ENCODE results near the gene WDR73. TPM values are rescaled to one million over a fixed set of nuclear protein-coding genes. Genes with fewer than 3 reads are reported as not detected.

WDR73 gene
- total RNA-seq, 1 donor from 2014 or later, result 53.2 TPM

DNA sequence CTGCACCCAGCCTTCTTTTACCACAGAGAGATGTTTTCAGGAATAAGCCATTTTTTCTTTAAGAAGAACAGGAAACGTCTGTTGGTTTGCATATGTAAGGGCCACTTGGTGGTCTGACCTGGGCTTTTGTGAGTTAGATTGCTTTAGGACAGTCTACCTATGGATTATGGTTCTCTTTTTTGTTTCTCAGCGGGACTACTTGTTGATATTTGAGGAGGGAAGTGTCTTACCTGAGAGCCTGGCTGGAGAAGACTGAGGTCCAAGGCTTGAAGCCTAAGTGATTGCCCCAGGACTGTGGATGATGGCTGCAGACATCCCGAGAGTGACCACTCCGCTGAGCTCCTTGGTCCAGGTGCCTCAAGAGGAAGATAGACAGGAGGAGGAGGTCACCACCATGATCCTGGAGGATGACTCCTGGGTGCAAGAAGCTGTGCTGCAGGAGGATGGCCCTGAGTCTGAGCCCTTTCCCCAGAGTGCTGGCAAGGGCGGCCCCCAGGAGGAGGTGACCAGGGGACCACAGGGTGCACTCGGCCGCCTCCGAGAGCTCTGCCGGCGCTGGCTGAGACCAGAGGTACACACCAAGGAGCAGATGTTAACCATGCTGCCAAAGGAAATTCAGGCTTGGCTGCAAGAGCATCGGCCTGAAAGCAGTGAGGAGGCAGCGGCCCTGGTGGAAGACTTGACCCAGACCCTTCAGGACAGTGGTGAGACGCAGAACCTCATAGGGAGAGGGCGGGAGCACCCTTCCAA is 50.3 kb downstream of the WDR73 start:
- Mint-ChIP-seq H3K4me1 (peaks cover 39% of the 10 kb centered on the region), H3K9me3 (no peaks in the 10 kb centered on the region), H3K36me3 (ENCODE audit: low read depth) (peaks cover 14% of the 10 kb centered on the region), H3K4me3 (peak overlapping the region; percentile 51), H3K27me3 (ENCODE audit: low read depth) (no peaks in the 10 kb centered on the region), H3K27ac (ENCODE audit: unreplicated experiment) (peak overlapping the region; percentile 57)
- TF ChIP-seq, protein P1, sequence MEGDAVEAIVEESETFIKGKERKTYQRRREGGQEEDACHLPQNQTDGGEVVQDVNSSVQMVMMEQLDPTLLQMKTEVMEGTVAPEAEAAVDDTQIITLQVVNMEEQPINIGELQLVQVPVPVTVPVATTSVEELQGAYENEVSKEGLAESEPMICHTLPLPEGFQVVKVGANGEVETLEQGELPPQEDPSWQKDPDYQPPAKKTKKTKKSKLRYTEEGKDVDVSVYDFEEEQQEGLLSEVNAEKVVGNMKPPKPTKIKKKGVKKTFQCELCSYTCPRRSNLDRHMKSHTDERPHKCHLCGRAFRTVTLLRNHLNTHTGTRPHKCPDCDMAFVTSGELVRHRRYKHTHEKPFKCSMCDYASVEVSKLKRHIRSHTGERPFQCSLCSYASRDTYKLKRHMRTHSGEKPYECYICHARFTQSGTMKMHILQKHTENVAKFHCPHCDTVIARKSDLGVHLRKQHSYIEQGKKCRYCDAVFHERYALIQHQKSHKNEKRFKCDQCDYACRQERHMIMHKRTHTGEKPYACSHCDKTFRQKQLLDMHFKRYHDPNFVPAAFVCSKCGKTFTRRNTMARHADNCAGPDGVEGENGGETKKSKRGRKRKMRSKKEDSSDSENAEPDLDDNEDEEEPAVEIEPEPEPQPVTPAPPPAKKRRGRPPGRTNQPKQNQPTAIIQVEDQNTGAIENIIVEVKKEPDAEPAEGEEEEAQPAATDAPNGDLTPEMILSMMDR (conservative IDR thresholded peaks at IDR 0.05), result no peak
- no peak for DNase-seq (ENCODE audit: low read depth, low spot score)

DNA sequence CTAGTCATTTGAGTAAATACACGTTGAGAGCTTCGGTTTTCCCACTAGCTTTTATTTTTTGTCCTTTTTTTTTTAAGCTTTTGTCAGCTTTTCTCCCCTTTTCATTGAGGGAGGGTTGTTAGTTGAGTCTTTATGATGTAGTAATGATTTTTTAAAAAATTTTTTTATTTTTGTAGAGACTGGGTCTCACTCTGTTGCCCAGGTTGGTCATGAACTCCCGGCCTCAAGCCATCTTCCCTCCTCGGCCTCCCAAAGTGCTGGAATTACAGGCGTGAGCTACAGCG is 52.6 kb downstream of the WDR73 start:
- no peak for DNase-seq (ENCODE audit: low read depth, low spot score)
- Mint-ChIP-seq H3K36me3 (ENCODE audit: low read depth) (peaks cover 10% of the 10 kb centered on the region), H3K9me3 (no peaks in the 10 kb centered on the region), H3K4me3 (peak overlapping the region; percentile 93), H3K27ac (ENCODE audit: unreplicated experiment) (no peak overlapping the region), H3K4me1 (peaks cover 52% of the 10 kb centered on the region), H3K27me3 (ENCODE audit: low read depth) (peaks cover 7% of the 10 kb centered on the region)
- TF ChIP-seq, protein P1 (conservative IDR thresholded peaks at IDR 0.05), result no peak

DNA sequence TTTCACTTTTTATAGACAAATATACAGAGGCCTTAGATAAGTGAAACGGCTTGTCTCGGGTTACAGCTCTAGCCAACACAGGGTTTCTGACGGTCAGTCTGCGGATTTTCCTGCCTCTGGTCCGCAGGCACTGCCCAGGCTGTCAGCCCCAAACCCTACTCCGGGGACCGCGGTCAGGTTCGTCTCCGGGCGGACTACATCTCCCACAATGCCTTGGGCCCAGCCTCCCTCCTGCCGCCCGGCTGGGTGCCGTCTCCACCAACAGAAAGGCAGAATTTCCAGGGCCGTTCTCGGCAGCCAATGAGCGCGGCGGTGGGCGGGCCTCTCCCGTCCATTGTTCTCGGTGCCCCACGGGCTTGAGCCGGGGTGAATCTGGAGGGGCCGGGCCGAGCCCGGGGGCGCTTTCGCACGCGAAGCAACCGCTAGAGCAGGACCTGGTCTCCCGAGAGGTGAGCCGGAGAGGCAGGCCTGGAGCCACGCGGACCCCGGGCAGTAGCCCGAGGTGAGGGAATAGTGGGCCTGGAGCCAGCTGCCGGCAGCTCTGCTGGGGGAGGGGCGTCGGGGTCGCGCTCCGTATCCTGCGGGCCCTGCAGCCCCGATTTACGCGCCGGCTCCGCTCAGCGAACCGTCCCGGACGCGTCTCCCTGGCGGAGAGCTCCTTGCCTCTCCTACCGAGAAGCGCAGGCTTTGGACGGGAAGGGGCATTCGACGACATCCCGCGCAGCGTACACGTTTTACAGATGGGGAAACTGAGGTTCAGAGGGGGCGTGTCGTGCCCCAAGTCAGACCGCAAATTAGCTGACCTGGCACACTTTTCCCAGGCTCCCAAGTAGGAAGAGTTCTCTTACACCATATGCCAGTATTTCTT is 53.2 kb downstream of the WDR73 start, which contains the start of gene ZSCAN2:
TSS of gene ZSCAN2 (plus strand) at position 323 of the 868 bp plus-strand sequence. CDS start 2,919 bp downstream, outside the sequence.
- peak; percentile 97 for DNase-seq (ENCODE audit: low read depth, low spot score)
- Mint-ChIP-seq H3K9me3 (no peaks in the 10 kb centered on the region), H3K4me1 (peaks cover 52% of the 10 kb centered on the region), H3K4me3 (peak within 1 kb of the TSS; percentile 93), H3K27ac (ENCODE audit: unreplicated experiment) (peak within 1 kb of the TSS; percentile 93), H3K27me3 (ENCODE audit: low read depth) (peaks cover 7% of the 10 kb centered on the region), H3K36me3 (ENCODE audit: low read depth) (peaks cover 10% of the 10 kb centered on the region)
- TF ChIP-seq, protein P1 (conservative IDR thresholded peaks at IDR 0.05), result no peak

DNA sequence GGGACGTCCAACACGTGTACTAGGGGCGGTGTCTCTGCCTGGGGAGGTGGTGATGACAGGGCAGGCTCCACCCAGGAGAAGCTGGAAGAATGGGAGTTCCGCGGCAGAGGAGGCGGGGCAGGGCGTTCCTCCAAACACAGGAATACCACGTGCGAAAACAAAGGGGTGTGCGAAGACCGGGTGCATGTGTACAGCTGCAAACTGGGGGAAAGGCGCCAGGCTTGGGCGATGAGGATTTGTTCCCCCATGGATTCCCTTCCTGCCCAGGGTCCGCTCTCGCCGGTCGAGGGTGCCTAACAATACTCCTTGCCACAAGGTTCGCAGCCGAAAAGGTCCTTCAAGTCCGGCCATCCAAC is 53.8 kb downstream of the WDR73 start:
- H3K4me1 Mint-ChIP-seq, result peaks cover 51% of the 10 kb centered on the region
- H3K27me3 Mint-ChIP-seq (ENCODE audit: low read depth), result peaks cover 7% of the 10 kb centered on the region
- peak; percentile 56 for DNase-seq (ENCODE audit: low read depth, low spot score)
- H3K27ac Mint-ChIP-seq (ENCODE audit: unreplicated experiment), result peak overlapping the region; percentile 93
- H3K4me3 Mint-ChIP-seq, result peak overlapping the region; percentile 93
- H3K9me3 Mint-ChIP-seq, result no peaks in the 10 kb centered on the region
- TF ChIP-seq, protein P1 (conservative IDR thresholded peaks at IDR 0.05), result no peak
- peaks cover 6% of the 10 kb centered on the region for H3K36me3 Mint-ChIP-seq (ENCODE audit: low read depth)

DNA sequence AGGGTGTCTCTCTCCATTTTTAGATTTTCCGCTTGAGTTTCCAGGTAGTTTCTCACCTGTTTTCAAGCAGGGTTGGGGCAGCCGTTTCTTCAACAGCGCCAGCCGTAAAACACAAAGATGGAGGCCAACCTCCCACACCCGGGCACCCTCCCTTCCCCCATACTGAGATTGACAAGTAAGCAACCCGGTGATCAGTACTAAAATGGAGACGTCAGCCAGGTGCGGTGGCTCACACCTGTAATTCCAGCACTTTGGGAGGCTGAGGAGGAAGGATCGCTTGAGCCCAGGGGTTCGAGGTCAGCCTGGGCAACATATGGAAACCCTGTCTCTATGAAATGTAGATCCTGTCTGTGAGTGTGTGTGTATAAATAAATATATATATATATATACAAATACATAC is 54.2 kb downstream of the WDR73 start:
- Mint-ChIP-seq H3K4me3 (peak overlapping the region; percentile 93), H3K27ac (ENCODE audit: unreplicated experiment) (no peak overlapping the region), H3K36me3 (ENCODE audit: low read depth) (peaks cover 3% of the 10 kb centered on the region), H3K9me3 (no peaks in the 10 kb centered on the region), H3K4me1 (peaks cover 47% of the 10 kb centered on the region), H3K27me3 (ENCODE audit: low read depth) (peaks cover 7% of the 10 kb centered on the region)
- DNase-seq (ENCODE audit: low read depth, low spot score), result no peak
- TF ChIP-seq, protein P1 (conservative IDR thresholded peaks at IDR 0.05), result no peak
